Gastrocnemius medialis (tissue), 4 donors: Measurements from ENCODE around the gene SULT4A1.

Experiments
- CTCF ChIP-seq, 5 experiments: fragments of 450-650 bp in 3 of 5; fragments of 200-600 bp in 2 of 5; sonication (generic) in 2 of 5; IDR thresholded peaks in 4 of 5; conservative IDR thresholded peaks in 1 of 5; 1 replicate in 4 of 5; 2 replicates in 1 of 5; pipeline ENCODE4 v1.5.1; 2016 to 2019; ENCODE audit warnings: antibody characterized with exemption in 5 of 5, mild to moderate bottlenecking in 3 of 5, moderate library complexity in 3 of 5
- POLR2A ChIP-seq, 2 donors: fragments of 450-650 bp; IDR thresholded peaks; one replicate each; pipeline ENCODE4 v1.6.1; 2017; ENCODE audit warnings: antibody characterized with exemption in 2 of 2, mild to moderate bottlenecking in 2 of 2, moderate library complexity in 2 of 2

GRCh38 chr22:43838571-43839307, 23.6 kb downstream of the SULT4A1 start:
- TF ChIP-seq CTCF (IDR thresholded peaks at IDR 0.05 in 4 of 5, conservative IDR thresholded peaks at IDR 0.05 in 1 of 5) = no peak
- no peak for TF ChIP-seq POLR2A (IDR thresholded peaks at IDR 0.05)
